CMK (cell line): ENCODE results near the gene ADRA1B.
A peak's percentile ranks its signal among the peaks of the same experiment; 100 is the strongest.
"Not testable (repeated sequence)": the region's sequence is repeated elsewhere in the genome, so short reads cannot be mapped to it uniquely, and the experiment has no call there.

ENCODE experiments used
- DNase-seq: peaks from one replicate; pipeline ENCODE4 v3.0.0-alpha.2; 2010; ENCODE audit warnings: low read depth

The ADRA1B gene

DNA sequence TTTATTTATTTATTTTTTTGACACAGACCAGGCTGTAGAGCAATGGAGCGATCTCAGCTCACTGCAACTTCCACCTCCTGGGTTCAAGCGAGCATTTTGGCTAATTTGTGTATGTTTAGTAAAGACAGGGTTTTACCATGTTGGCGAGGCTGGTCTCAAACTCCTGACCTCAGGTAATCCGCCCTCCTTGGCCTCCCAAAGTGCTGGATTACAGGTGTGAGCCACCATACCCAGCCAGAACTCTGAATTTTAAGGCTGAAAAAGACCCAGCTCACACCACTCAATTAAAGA, 49.5 kb downstream of the ADRA1B start:
- DNase-seq = not testable (repeated sequence)

DNA sequence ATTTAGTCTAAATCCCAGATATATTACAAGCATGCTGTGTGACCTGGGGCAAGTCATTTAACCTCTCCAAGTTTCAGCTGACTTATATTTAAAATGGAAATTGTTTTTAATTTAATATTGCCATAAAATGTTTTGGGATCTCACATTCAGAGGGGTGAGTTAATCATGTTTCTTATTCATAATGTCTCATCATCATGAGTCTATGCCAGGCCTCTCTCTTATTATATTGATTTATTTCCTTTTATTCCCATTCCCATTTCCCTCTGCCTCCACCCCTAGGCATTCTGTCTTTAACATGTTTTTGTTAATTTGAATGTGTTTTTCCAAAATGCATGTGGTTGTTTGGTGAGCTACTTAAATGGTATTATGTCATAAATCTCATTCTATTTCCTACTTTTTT, 53.7 kb downstream of the ADRA1B start:
- no peak for DNase-seq

GRCh38 chr5:159971038-159971437, 54.8 kb downstream of the ADRA1B start:
- DNase-seq = no peak

GRCh38 chr5:159971514-159971913, 55.2 kb downstream of the ADRA1B start:
- DNase-seq = no peak

- DNase-seq = no peak
Observed at GRCh38 chr5:159971931-159972461, 55.7 kb downstream of the ADRA1B start.

GRCh38 chr5:159972538-159973362, 56.5 kb downstream of the ADRA1B start:
- DNase-seq = no peak

GRCh38 chr5:159975462-159976019, 59.3 kb downstream of the ADRA1B start:
- no peak for DNase-seq

DNA sequence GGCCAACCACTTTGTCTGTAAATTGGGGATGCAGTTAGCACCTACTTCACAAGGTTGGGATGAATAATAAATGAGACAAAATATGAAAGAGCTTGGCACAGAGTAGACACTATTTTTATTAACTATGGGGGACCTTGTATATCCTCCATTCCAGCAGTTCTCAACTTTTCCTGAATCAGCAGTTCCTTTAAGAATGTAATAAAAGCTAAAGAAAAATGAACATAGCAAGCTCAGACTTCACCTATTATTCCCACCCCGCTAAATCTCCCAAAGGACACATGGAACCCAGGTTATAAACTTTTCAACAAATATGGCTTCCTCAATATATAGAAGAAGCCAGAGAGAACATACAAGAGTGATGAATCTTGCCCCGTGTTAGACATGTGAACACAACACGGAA, 60.6 kb downstream of the ADRA1B start:
- DNase-seq = no peak

GRCh38 chr5:159978358-159978757, 62.1 kb downstream of the ADRA1B start:
- no peak for DNase-seq

- no peak for DNase-seq
Observed at GRCh38 chr5:159982421-159983173, 66.3 kb downstream of the ADRA1B start.

DNA sequence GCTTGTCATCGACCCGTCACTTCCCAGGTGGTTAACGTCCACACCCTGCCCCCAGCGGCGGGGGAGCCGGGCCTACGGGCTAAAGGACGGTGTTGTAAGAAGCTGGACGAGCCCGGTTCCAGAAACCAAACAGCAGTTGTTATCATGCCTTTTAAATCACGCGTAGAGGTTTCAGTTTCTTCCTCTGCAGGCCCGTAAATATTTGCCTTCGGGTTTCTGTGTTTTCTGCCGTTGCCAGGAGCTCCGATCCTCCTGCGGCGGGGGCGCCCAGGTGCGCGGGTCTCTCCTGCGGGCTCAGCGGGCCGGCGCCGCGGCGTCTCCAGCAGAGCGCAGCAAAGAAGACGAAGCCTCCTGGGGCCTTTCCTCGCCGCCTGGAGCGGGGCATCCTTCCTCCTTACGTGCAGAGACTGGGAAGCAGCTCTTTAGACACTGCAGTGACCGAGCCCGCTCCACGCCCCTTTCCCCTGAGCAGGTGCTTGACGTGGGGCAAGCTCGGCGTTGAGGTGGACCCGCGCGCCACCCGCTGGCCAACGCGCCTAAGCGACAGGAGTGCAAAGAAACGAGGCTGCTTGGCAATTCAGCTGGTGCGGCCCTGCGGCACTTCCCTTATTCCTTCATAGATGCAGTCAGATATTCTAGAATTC, 70.9 kb downstream of the ADRA1B start:
- DNase-seq = no peak

GRCh38 chr5:159990506-159990905, 74.2 kb downstream of the ADRA1B start:
- DNase-seq = no peak

DNA sequence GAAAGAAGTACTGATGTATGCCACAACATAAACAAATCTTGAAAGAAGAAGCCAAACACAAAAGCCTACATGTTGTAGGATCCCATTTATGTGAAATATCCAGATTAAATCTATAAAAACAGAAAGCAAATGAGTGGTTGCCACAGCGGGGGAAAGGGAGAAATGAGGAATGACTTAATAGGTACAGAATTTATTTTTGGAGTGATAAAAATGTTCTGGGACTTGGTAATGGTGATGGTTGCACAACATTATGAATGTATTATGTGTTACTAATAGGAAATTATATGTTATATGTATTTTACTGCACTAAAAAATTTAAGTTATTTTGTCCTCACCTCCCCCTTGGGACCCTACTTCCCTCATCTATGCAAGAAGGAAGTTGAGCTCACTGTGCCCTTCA, 76.3 kb downstream of the ADRA1B start:
- DNase-seq = no peak

DNA sequence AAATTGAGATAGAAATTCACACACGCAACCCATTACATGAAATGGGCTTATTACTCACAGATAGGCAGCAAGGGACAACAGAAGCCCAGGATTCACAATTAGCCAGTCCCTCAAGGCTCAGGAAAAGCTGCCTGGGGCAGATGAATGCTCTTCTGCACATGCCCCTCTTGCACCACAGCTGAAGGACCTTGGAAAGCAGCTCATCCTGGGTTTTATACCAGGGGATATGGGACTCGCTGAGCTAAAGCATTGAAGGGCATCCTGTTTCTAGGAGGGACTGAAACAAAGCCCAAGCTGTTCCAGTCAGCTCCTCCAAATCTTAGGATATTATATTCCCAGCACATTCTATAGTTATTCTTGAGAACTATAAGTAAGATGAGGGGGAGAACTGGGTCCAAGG, 76.9 kb downstream of the ADRA1B start:
- no peak for DNase-seq

DNA sequence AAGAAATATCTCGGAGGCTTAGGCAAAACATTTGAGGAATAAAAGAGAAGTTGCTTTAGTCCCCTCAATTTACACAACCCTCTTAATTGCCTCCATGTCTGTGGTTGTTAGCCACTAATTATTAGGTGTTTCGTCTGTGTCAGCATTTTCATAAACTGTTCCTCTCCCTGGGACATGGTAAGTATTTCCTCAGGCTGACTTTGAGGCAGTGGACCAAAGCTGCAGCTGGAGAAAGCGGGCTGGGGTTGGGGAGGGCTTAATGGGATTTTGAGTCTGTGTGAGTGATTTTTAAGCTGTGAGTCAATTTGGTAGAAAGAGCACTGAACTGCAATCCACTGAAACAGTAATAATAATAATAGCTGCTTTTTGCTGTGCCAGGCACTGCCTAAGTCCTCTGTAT, 79.6 kb downstream of the ADRA1B start:
- no peak for DNase-seq

GRCh38 chr5:160001457-160001856, 85.2 kb downstream of the ADRA1B start:
- DNase-seq = no peak

DNA sequence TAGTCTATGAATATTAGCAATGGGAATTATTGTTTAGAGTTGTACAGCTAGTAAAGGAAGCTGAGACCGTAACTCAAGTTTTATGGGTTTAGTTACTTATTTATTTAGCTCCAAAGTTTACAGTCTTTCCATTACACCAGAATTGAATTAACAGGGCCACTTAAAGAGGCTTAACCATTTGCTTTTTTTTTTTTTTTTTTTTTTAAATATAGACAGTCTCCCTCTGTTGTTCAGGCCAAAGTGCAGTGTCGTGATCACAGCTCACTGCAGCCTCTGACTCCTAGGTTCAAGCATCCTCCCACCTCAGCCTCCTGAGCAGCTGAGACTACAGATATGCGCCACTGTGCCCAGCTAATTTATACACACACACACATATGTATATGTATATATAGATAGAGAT, 91.2 kb downstream of the ADRA1B start:
- no peak for DNase-seq

- not testable (repeated sequence) for DNase-seq
Observed at GRCh38 chr5:160008529-160008876, 92.2 kb downstream of the ADRA1B start.

- peak; percentile 87 for DNase-seq
Observed at GRCh38 chr5:160008877-160009590, 92.8 kb downstream of the ADRA1B start, which contains the start of gene TTC1. Gene TTC1, plus strand, starts transcription at chr5:160009139. Its CDS starts 1,390 bp downstream, at chr5:160010529.

- DNase-seq = no peak
Observed at GRCh38 chr5:160009591-160009989, 93.3 kb downstream of the ADRA1B start.

DNA sequence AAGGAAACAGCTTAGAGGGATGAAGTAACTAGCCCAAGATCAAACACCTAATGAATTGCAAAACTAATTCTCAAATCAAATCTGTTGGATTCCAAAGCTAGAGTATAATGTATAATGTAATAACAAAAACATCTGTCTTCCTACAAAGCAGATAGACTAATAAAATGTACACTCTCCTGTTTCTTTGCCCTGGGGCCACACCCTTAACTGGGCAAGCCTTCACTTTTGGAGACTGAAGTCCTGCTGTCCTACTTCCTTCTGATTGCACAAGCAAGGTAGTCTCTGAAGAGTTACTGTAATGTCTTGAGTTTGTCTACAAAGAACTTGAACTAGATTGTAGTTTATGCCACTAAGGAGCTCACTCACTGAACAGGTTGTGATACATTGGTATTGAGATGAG, 95.2 kb downstream of the ADRA1B start:
- no peak for DNase-seq

GRCh38 chr5:160014197-160014596, 97.9 kb downstream of the ADRA1B start:
- DNase-seq = not testable (repeated sequence)
